HL-60 (cell line): ENCODE data around the gene TMEFF2.

Experiments
- GABPA ChIP-seq: IDR thresholded peaks from 2 replicates; pipeline ENCODE4 v1.6.1; 2012; ENCODE audit warnings: low read depth
- POLR2AphosphoS5 ChIP-seq: IDR thresholded peaks from 2 replicates; pipeline ENCODE4 v1.6.1; 2012; ENCODE audit warnings: low read depth
- REST ChIP-seq: IDR thresholded peaks from 2 replicates; pipeline ENCODE4 v1.6.1; 2012; ENCODE audit warnings: low read depth; ENCODE audit not compliant: insufficient replicate concordance
- TF ChIP-seq, protein P1 (sequence below): IDR thresholded peaks from one replicate; pipeline ENCODE4 v1.5.1; 2011; ENCODE audit warnings: low read length, control low read depth, inconsistent platforms; ENCODE audit not compliant: insufficient read depth

DNA sequence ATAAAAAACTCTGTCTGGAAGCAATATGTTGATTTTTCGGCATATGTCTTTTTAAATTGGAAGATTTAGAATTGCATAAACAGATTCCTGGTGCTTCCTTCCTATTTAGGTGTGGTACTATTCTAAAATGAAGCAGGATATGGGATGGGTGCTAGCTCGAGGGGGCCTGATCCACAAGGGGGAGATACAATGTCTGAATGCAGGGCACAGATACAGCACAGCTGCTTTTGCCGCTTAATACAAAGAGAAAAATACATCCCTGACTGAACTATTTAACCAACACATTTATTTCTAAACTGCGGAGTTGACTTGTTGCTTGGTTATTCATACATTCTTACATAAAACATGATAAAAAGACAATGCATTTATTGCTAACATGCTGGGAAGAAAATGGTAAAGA, 169.1 kb downstream of the TMEFF2 start:
- TF ChIP-seq, protein P1, sequence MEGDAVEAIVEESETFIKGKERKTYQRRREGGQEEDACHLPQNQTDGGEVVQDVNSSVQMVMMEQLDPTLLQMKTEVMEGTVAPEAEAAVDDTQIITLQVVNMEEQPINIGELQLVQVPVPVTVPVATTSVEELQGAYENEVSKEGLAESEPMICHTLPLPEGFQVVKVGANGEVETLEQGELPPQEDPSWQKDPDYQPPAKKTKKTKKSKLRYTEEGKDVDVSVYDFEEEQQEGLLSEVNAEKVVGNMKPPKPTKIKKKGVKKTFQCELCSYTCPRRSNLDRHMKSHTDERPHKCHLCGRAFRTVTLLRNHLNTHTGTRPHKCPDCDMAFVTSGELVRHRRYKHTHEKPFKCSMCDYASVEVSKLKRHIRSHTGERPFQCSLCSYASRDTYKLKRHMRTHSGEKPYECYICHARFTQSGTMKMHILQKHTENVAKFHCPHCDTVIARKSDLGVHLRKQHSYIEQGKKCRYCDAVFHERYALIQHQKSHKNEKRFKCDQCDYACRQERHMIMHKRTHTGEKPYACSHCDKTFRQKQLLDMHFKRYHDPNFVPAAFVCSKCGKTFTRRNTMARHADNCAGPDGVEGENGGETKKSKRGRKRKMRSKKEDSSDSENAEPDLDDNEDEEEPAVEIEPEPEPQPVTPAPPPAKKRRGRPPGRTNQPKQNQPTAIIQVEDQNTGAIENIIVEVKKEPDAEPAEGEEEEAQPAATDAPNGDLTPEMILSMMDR, result no peak
- TF ChIP-seq REST, result no peak
- no peak for TF ChIP-seq POLR2AphosphoS5
- no peak for TF ChIP-seq GABPA
